Measurements from ENCODE around the gene NKX2-2.

GRCh38 chr20:21498195-21498594, 15.7 kb downstream of the NKX2-2 start:
- TF ChIP-seq REST (IDR thresholded peaks at IDR 0.05) (no peak), CTCF (IDR thresholded peaks at IDR 0.05; ENCODE audit: low read depth, low read length, missing input control) (no peak), SP1 (IDR thresholded peaks at IDR 0.05) (no peak), RAD21 (IDR thresholded peaks at IDR 0.05) (no peak)
- TF ChIP-seq, protein P1, sequence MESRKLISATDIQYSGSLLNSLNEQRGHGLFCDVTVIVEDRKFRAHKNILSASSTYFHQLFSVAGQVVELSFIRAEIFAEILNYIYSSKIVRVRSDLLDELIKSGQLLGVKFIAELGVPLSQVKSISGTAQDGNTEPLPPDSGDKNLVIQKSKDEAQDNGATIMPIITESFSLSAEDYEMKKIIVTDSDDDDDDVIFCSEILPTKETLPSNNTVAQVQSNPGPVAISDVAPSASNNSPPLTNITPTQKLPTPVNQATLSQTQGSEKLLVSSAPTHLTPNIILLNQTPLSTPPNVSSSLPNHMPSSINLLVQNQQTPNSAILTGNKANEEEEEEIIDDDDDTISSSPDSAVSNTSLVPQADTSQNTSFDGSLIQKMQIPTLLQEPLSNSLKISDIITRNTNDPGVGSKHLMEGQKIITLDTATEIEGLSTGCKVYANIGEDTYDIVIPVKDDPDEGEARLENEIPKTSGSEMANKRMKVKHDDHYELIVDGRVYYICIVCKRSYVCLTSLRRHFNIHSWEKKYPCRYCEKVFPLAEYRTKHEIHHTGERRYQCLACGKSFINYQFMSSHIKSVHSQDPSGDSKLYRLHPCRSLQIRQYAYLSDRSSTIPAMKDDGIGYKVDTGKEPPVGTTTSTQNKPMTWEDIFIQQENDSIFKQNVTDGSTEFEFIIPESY (IDR thresholded peaks at IDR 0.05): no peak

All from liver (tissue), 3 donors.